Duodenal mucosa (tissue), 2 donors: ENCODE data around the gene PRR33.

Experiments used
- H3K27ac ChIP-seq: one replicate; pipeline ENCODE4 v1.7.0; 2013; ENCODE audit warnings: low read depth, low read length
- H3K27me3 ChIP-seq, 2 donors: one replicate each; pipeline ENCODE4 v1.7.0; 2013; ENCODE audit warnings: low read length in 2 of 2, control low read depth in 1 of 2; ENCODE audit not compliant: insufficient read depth in 2 of 2, control insufficient read depth in 1 of 2
- H3K36me3 ChIP-seq, 2 donors: one replicate each; pipeline ENCODE4 v1.7.0; 2013; ENCODE audit warnings: low read length in 2 of 2, control low read depth in 1 of 2; ENCODE audit not compliant: insufficient read depth in 2 of 2, control insufficient read depth in 1 of 2
- H3K4me1 ChIP-seq, 2 donors: one replicate each; pipeline ENCODE4 v1.7.0; 2013; ENCODE audit warnings: low read length in 2 of 2, control low read depth in 1 of 2; ENCODE audit not compliant: insufficient read depth in 2 of 2, control insufficient read depth in 1 of 2
- H3K4me3 ChIP-seq, 2 donors: one replicate each; pipeline ENCODE4 v1.7.0; 2013; ENCODE audit warnings: low read length in 2 of 2, low read depth in 1 of 2
- H3K9ac ChIP-seq, 2 donors: one replicate each; pipeline ENCODE4 v1.7.0; 2013; ENCODE audit warnings: low read length in 2 of 2, low read depth in 1 of 2
- H3K9me3 ChIP-seq, 2 donors: one replicate each; pipeline ENCODE4 v1.7.0; 2013; ENCODE audit warnings: low read length in 2 of 2, control low read depth in 1 of 2; ENCODE audit not compliant: control insufficient read depth in 1 of 2

The PRR33 gene

DNA sequence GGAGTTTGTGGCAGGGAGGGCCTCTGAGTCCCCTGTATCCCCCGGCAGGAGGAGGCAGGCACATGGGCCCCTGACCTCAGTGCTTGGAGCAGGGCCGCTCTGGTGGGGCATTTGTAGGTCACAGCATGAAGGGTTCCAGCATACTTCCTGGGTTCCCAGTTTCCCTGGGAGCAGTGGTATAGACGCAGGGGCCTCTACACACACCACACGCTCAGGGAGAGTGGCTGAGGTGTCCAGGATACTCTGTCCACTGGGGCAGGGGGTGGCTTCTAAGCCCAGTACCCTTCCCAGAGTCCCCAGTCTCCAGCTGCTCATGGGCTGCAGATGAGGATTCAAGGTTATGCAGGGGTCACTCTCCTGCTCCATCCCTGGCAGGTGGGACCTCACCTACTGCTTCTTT, 32.7 kb downstream of the PRR33 start:
- H3K27me3 ChIP-seq: no peaks in the 10 kb centered on the region
- H3K4me3 ChIP-seq: no peak overlapping the region
- peaks cover 9 to 14% of the 10 kb centered on the region in 2 donors for H3K4me1 ChIP-seq
- no peak overlapping the region for H3K9ac ChIP-seq
- no peak overlapping the region for H3K27ac ChIP-seq
- H3K36me3 ChIP-seq: no peaks in the 10 kb centered on the region
- no peaks in the 10 kb centered on the region for H3K9me3 ChIP-seq

DNA sequence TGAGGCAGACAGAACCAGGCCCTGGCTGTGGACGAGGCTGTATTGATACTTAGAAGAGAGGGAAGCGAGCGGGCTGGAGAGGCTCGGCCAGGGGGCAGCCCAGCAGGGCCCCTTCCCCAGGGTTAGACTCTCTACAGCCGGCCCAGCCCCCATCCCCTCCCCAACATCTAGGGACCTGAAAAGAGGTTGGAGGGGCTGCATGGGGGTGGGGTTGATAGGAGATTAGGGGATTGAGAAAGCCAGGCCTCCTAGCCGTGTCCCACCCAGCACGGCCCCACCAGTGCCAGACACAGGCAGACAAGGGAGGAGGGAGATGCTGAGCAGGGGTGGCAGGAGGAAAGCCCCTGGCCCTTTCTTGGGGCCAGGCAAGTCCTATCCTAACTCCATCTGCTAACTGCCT, 33.1 kb downstream of the PRR33 start:
- H3K4me1 ChIP-seq: peaks cover 7 to 12% of the 10 kb centered on the region in 2 donors
- no peak overlapping the region for H3K27ac ChIP-seq
- H3K36me3 ChIP-seq: no peaks in the 10 kb centered on the region
- H3K27me3 ChIP-seq: no peaks in the 10 kb centered on the region
- no peaks in the 10 kb centered on the region for H3K9me3 ChIP-seq
- no peak overlapping the region for H3K9ac ChIP-seq
- no peak overlapping the region for H3K4me3 ChIP-seq

DNA sequence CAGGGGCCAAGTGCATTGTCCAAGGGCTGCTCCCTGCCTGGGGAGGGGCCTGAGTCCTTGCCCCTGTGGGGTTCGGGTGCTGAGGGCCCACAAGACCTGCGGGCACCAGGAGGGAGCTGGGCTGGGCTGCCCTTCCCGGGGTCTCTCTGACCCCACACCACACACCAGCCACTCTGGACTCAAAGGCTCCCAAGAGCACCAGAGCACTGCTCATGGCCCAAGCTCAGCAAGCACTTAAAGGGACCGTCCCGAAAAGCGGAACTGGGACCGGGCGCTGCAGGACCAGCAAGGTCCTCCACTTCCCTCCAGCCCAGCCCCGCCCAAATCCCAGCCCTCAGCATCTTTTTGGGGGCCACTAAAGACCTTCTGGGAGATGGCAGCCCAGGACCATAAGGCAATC, 33.5 kb downstream of the PRR33 start:
- no peak overlapping the region for H3K4me3 ChIP-seq
- no peak overlapping the region for H3K27ac ChIP-seq
- H3K9ac ChIP-seq: no peak overlapping the region
- peaks cover 3 to 8% of the 10 kb centered on the region in 2 donors for H3K4me1 ChIP-seq
- no peaks in the 10 kb centered on the region for H3K36me3 ChIP-seq
- H3K9me3 ChIP-seq: no peaks in the 10 kb centered on the region
- no peaks in the 10 kb centered on the region for H3K27me3 ChIP-seq

DNA sequence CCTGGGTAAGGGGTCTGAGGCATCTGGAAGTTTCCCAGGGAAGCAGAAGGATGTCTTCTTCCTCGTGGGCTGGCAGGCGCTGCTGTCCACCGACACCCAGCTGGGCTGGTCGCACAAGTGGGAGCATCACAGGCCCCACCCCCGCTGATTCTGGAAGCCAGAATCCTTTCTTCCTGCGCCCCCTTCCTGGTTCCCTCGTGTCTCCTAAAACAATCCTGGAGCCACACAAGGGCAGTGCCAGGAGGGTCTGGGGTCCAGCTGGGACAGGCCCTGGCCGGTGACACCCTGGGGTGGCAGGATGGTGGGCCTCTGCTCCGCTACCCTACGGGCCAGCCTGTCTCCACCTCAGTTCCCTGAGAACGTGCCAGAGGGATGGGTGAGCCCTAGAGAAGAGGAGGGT, 34.6 kb downstream of the PRR33 start:
- Histone ChIP-seq H3K9ac (no peak overlapping the region), H3K27ac (no peak overlapping the region), H3K9me3 (no peaks in the 10 kb centered on the region), H3K36me3 (no peaks in the 10 kb centered on the region), H3K4me3 (no peak overlapping the region), H3K4me1 (peaks cover 6 to 10% of the 10 kb centered on the region in 2 donors), H3K27me3 (no peaks in the 10 kb centered on the region)

DNA sequence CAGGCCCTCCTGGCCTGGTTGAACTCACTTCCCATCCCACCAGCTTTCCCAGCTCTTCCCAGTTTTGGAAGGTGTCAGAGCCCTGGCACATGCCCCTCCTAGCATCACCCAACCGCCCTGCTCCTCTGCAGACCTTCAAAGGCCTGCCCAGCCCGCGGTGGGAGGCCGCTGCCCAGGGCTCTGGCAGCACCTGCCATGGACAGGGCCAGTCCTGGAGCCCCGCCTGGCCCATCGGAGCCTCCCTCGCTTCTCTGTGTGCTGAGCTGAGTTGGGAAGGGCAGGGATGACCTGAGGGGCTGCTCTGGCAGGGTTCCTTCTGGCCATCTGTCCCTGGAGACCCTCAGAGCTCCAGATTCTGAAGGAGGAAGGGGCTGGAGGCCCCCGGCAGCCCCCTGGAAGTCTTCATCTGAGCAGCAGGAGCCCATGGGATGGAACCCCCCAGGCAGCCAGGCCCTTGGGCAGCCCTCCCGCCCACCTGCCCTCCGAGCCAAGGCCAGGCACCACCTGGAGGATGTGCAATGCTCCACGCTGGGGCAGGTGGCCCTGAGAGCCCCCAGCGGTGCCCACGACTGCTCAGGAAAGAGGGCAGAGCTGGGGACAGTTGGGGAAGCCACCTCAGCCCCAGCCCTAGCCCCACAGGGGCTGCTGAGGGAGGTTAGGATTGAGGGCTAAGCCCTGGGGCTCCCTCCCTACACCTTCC, 35.2 kb downstream of the PRR33 start:
- peaks cover 11 to 17% of the 10 kb centered on the region in 2 donors for H3K4me1 ChIP-seq
- no peak overlapping the region for H3K9ac ChIP-seq
- H3K27ac ChIP-seq: no peak overlapping the region
- H3K9me3 ChIP-seq: no peaks in the 10 kb centered on the region
- no peak overlapping the region for H3K4me3 ChIP-seq
- H3K27me3 ChIP-seq: no peaks in the 10 kb centered on the region
- no peaks in the 10 kb centered on the region for H3K36me3 ChIP-seq

DNA sequence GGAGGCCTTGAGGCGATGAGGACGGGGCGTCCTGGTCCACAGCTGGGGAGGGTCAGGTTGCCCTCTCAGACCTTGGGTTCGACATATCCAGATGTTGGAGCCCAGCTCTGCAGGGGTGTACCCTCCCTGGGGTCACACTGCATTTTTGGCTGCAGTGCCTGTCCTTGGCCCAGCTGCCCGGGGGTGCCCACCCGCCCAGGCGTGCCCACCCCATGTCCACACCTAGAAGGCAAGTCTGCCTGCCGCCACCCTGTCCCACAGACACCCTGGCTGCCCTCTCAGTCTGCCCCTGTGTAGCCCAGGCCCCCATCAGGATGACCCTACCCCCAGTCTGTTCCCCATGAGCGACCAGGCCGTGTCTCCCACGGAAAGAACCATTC, 35.8 kb downstream of the PRR33 start:
- no peaks in the 10 kb centered on the region for H3K36me3 ChIP-seq
- no peaks in the 10 kb centered on the region for H3K9me3 ChIP-seq
- H3K27me3 ChIP-seq: no peaks in the 10 kb centered on the region
- no peak overlapping the region for H3K27ac ChIP-seq
- no peak overlapping the region for H3K4me3 ChIP-seq
- peaks cover 13 to 19% of the 10 kb centered on the region in 2 donors for H3K4me1 ChIP-seq
- no peak overlapping the region for H3K9ac ChIP-seq

DNA sequence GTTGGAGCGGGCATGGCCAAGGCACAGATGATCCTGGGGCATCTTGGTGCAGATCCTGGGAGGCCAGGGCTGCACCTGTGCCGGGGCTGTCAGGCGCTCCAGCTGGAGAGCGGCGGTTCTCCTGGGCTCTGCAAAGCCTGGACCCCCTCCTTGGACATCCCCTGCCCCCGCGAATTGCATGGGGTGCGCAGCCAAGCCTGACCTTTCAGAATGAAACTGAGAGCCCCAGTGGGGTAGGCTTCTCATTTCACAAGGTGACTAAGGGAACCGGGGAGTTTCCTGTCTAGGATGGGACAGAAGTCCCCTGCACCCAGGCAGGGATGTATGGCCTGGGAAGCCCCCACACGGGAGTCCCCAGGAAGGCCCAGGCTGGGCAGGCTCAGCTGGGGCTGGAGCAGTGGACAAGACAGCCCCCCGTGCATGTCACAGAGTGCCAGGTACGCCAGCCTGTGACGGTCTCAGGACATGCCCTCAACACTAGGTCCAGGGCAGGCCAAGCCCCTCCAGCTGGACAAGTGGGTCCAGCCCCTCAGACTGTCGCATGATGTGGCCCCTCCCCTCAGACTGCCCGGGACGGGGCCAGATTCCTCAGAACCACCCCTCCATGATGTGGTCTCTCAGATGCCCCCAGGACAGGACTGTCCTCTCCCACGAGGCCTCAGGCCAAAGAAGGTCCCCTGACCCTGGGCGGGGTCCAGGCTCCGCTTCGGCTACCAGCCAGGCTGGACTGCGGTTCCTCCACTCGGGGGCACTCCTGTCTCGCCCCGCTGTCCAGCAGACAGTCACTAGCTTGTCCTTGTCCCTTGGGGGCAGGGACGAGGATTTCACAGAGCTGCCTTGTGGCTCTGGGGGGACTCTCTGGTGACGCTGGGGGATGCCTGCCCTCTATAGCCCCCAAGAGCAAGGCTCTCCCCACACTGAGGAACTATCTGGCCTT, 36.5 kb downstream of the PRR33 start:
- Histone ChIP-seq H3K27ac (no peak overlapping the region), H3K9ac (no peak overlapping the region), H3K36me3 (no peaks in the 10 kb centered on the region), H3K27me3 (no peaks in the 10 kb centered on the region), H3K4me1 (peaks cover 17 to 21% of the 10 kb centered on the region in 2 donors), H3K4me3 (peak overlapping the region; percentile 8 to 68), H3K9me3 (no peaks in the 10 kb centered on the region)

DNA sequence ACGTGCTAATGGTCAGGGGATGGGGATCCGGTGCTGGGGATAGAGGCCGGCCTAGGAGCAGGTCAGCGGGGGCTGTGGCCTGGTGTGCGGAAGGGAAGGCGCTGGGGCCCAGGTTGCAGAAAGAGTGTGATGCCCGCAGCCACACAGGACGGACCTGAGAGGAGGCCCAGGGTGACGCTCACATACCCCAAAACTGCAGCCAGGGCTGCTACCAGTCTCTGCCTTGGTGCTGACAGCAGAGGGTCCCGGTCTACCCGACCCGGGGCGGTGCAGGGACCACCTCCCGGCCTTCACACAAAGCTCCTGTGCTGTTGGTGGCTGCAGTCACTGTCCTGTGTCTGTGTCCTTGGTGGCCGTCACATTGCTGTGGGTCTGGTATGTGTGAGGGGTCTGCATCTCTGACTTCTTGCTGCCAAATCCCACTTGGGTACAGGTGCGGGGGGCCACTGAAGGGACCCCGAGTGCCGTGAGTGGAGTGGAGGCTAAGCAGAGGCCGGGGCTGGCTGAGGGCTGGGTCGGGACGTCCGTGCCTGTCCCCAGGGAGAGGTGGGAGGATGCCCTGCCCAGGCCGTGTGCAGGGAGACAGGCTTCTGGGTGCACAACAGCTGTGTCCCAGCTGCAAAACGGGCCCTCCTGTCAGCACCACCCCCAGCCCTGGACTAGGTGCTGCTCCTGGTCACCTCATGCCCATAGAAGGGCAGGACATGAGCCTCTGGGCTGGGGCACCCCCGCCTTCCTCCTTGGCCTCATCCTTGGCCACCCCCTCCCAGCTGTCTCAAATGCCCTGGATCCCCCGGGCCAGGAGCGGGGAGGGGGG, 37.4 kb downstream of the PRR33 start:
- Histone ChIP-seq H3K27ac (no peak overlapping the region), H3K36me3 (no peaks in the 10 kb centered on the region), H3K9me3 (no peaks in the 10 kb centered on the region), H3K4me1 (peaks cover 17 to 30% of the 10 kb centered on the region in 2 donors), H3K27me3 (no peaks in the 10 kb centered on the region), H3K9ac (peak overlapping the region; percentile 51 to 59), H3K4me3 (peak overlapping the region; percentile 61 to 68)

DNA sequence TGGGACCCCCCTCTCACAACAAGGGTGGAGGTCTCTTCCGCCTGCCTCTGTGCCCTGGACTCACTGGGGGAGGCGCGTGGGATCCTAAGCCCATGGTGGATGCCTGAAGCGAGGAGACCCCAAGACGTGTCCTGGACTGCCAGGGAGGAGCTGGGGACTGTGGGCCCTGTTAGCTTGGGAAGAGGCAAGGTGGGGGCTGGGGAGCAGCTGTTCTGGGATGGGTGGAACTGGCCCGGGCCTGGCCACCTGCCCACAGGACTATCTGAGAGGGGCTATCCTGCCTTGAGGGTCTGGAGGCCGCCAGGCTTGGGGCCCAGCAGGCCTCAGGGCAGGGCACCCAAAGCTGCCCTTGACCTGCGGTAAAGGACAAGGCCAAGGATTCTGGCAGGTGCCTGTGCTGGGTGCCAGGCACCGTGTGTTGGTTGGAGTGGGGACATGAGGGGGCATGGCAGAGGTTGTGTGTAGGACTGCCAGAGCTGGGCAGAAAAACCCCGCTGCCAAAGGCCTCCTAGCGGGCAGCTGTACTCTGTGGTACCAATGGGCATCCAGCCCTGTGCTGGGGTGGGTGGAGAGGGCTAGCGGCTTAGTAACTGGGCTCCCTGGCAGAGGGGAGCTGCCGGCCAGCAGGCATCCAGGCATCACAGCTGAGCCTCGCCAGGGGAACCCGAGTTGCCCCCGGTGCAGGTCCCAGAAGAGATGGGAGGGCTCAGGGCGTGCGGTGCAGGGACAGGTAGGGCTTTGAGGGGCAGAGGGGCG, 38.1 kb downstream of the PRR33 start:
- peaks cover 17 to 30% of the 10 kb centered on the region in 2 donors for H3K4me1 ChIP-seq
- H3K36me3 ChIP-seq: no peaks in the 10 kb centered on the region
- H3K4me3 ChIP-seq: peak overlapping the region; percentile 61 to 68
- H3K9ac ChIP-seq: peak overlapping the region; percentile 51 to 59
- H3K27me3 ChIP-seq: no peaks in the 10 kb centered on the region
- H3K27ac ChIP-seq: peak overlapping the region; percentile 20
- H3K9me3 ChIP-seq: no peaks in the 10 kb centered on the region
